IPS DF 4.7 (cell line): ENCODE results near the gene SBF2.
"Not testable (repeated sequence)": the region's sequence is repeated elsewhere in the genome, so short reads cannot be mapped to it uniquely, and the experiment has no call there.

ENCODE experiments used
- DNase-seq: peaks from one replicate; pipeline ENCODE4 v3.0.0-alpha.2; 2013; ENCODE audit warnings: low spot score; ENCODE audit errors: extremely low read depth

The SBF2 gene

DNA sequence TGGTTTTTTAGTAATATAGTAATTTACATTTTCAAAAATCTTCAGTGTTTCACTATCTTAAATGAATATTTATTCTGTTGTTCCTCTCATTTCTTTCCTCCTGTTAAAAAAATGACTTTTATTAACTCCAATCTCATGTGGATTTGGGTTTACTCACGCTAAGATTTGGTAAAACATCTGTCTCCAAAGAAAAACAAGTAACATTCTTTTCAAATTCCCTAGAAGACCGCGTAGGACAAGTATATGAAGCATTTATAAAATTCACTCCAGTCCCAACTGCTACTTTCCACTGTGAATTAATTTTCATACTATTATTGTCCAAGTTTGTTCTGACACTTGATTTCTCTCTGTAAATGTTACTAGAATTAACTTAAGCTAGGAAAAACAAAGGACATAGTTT lies 26.2 kb downstream of the SBF2 start:
- no peak for DNase-seq

DNA sequence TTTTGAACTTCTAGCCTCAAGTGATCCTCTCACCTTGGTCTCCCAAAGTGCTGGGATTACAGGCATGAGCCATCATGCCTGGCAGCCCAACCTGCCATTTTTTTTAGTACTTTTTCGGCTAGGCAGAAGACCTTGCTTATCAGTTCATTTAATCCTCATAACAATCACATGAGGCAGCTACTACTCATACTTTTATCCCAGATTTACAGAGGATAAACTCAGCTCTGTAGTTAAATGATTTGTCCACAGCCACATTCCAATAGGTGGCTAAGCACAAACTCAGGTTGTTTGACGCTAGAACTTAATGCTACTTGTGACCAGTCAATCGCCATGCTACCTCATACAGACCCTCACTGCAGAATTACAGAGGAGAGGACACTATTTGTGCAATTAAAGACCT lies 28.1 kb downstream of the SBF2 start:
- DNase-seq = no peak

GRCh38 chr11:10264716-10265115 lies 29.3 kb downstream of the SBF2 start:
- DNase-seq = not testable (repeated sequence)

DNA sequence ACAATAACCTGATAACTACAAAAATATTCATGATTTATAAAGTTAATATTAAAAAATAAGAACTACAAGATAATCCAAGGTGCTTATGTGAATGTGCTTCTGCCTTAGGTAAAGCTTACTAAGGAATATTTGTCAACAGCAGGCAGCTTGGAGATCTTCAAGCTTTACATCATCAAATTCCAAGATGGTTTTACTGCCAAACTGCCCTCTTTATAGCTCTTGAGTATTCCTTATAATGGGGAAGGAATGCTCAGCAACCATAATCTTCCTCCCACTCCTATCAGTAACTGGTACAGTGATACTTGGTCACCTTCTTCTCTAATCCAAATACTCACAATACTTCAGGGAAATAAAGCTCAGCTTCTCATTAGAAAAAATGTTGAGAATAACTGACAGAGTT lies 30.1 kb downstream of the SBF2 start:
- no peak for DNase-seq

DNA sequence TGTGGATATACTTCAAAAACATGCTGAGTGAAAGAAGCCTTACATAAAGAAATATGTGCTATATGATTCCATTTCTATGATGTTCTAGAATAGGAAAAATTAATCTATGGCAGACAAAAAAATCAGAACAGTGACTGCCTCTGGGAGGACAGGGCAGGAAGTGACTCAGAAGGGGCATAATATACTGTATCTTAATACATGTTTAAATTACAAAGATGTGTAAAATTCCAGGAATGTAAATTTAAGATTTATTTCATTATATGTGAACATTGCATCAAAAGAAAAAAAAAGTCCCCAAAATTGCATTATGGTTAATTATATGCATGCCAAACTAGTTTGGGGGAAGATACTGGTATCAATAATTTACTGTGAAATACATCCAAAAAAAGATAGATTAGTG lies 32.2 kb downstream of the SBF2 start:
- no peak for DNase-seq

- no peak for DNase-seq
Measured at GRCh38 chr11:10257478-10257877, 36.5 kb downstream of the SBF2 start.

GRCh38 chr11:10255388-10256125 lies 38.5 kb downstream of the SBF2 start:
- DNase-seq = no peak

DNA sequence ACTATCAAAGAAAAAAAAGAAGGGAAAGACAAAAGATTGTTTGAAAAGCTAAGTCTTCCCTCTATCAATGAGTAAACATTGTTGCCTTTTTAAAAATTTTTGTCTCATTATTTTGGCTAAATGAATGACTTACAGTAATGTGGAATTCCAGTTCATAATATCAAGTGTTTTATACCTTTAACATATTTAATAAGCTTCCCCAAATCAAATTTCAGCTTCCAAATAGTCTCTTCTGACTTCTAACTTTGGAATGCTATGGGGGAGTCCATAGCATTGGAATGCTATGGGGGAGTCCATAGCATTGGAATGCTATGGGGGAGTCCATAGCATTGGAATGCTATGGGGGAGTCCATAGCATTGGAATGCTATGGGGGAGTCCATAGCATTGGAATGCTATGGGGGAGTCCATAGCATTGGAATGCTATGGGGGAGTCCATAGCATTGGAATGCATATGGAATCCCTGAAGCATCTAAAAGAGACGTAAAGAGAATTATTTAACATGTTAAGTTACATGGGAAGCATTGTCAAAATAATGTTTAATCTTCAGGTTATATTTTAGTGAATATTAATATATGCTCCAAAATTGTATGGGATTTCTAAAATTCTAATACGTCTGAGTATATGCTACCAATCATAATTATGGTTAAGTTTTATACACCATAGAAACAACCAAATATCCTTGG lies 44.4 kb downstream of the SBF2 start:
- not testable (repeated sequence) for DNase-seq

DNA sequence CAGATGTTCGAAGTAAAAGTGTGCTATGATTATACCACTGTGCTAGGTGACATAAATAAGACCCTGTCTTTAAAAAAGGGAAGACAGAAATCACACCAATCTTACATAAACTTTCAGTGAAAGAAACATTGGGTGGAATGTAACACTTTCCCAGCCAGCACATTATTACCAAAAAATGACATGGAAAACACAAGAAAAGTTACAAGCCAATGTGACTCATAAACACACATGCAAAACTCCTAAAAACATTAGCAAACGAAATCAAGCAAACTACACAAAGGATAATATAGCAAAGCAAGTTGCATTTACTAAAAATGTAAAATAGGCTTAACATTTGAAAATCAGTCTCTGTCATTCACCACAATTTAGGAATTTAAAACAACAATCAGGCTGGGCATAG lies 47.0 kb downstream of the SBF2 start:
- DNase-seq = no peak

- no peak for DNase-seq
Measured at GRCh38 chr11:10243896-10244575, 50.0 kb downstream of the SBF2 start.

DNA sequence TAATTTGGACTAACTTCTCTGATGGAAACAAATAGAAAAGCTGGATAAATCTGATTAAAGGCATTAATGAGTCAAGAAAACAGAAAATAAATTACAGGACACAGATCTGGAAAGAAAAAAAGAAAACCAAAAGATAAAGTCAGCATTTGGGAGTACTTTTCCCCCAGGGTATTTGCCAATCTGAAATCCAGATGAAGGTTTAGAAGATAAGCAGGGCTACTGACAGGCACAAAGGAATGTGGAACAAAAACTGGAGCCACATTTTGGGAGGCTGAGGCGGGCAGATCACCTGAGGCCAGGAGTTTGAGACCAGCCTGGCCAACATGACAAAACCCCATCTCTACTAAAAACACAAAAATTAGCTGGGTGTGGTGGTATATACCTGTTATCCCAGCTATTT lies 57.2 kb downstream of the SBF2 start:
- no peak for DNase-seq

- no peak for DNase-seq
Measured at GRCh38 chr11:10233581-10233980, 60.4 kb downstream of the SBF2 start.

GRCh38 chr11:10232756-10233155 lies 61.3 kb downstream of the SBF2 start:
- DNase-seq = no peak

- not testable (repeated sequence) for DNase-seq
Measured at GRCh38 chr11:10231803-10232202, 62.2 kb downstream of the SBF2 start.

GRCh38 chr11:10225553-10225952 lies 68.5 kb downstream of the SBF2 start:
- DNase-seq = no peak

- no peak for DNase-seq
Measured at GRCh38 chr11:10222399-10222798, 71.6 kb downstream of the SBF2 start.

DNA sequence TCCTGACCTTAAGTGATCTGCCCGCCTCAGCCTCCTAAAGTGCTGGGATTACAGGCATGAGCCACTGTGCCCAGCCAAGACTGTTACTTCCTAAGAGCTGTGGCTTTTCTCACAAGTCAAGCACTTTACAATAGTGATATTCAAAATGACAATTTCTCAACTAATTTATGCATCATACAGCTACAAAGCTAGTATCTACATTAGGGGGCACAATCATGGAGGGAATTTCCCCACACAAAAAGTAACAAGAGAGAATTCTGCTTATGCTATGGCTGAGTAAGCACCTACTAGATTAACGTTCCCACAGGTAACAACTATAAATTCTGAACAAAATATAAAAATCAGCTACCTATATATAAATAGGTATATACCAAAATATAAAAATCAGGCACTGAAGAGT lies 72.7 kb downstream of the SBF2 start:
- no peak for DNase-seq

DNA sequence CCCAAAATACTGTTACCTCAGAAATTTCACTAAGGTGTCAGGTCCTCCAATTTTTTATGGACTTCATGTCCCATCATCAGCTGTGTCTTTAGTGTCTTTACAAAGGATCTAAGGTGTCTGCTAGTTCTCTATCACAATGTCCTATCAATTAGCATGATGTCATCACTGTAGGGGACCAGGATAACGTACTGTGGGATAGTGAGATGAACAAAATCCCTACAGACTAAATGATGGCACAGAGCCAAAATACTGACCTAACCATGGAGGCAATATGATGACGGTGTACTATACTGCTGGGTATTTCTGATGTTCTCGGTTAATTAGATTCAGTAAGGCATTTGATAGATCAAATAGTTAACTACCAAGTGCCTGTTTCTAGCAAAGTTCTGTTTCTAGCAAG lies 82.5 kb downstream of the SBF2 start:
- no peak for DNase-seq

DNA sequence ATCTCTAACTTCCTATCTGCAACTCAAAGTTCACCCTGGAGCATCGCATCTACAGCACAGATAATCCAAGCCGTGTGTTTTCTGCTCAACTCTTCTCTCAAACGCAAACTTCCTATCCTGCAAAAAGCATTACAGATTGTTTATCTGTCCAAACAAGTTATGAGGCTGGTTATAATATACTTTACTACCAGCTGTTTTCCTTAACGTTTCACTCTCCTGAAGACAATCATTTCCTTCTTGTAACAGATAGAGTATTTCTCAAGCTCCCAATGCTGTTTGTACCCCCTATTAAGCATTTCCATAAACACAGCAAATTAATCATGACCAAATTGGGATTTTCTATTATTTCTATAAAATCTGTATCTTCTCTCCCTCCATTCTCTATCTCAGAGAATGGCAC lies 84.7 kb downstream of the SBF2 start:
- DNase-seq = no peak

GRCh38 chr11:10208131-10208575 lies 85.9 kb downstream of the SBF2 start:
- DNase-seq = peak; percentile 62

GRCh38 chr11:10205928-10206327 lies 88.1 kb downstream of the SBF2 start:
- no peak for DNase-seq

DNA sequence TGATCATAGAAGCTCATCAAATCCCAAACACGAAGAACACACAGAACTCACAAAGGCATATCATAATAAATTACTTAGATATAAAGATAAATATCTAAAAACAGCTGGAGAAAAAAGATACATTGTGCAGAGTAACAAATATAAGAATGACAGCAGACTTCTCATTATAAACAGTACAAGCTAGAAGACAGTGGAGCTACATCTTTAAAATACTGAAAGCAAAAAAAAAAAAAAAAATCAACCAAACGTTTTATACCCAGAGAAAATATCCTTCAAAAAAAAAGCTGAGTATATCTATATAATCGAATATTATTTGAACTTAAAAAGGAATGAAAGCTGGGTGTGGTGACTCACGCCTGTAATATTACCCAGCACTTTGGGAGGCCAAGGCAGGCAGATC lies 90.0 kb downstream of the SBF2 start:
- no peak for DNase-seq

DNA sequence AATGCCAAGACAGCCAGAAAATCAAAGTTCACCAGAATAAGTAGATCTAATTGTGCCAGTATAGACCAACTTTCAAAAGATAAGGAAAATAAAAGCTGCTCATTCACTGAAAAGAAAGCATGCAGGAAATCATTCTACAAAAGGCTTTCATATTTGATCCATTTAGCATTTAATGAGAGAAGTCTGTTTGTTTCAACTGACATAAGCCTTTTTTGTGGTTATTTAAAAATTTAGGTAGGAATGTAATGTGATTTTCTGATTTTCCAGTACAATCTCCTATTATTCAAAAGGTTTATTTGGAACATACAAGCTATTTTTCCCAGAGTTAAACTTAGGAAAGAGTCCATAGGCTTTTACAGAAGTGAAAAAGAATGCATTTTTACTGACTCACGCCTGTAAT lies 92.7 kb downstream of the SBF2 start:
- DNase-seq = no peak
